Cerebellar nuclear complex (tissue), 1 donor: ENCODE data around the gene SPTSSA.
"Not testable (repeated sequence)": the region's sequence is repeated elsewhere in the genome, so short reads cannot be mapped to it uniquely, and the experiment has no call there.

Experiments used
- DNase-seq, 2 experiments: peaks; one replicate each; lab custom pipeline; 2025; lab: John Stamatoyannopoulos, UW

Gene SPTSSA

GRCh38 chr14:34426313-34427295, 35.4 kb downstream of the SPTSSA start:
- DNase-seq, result no peak

- no peak for DNase-seq
Observed at GRCh38 chr14:34425095-34425851, 36.8 kb downstream of the SPTSSA start.

GRCh38 chr14:34424488-34424887, 37.6 kb downstream of the SPTSSA start:
- DNase-seq, result no peak

- no peak for DNase-seq
Observed at GRCh38 chr14:34423445-34423844, 38.6 kb downstream of the SPTSSA start.

GRCh38 chr14:34420547-34421150, 41.4 kb downstream of the SPTSSA start:
- no peak for DNase-seq

GRCh38 chr14:34409721-34410120, 52.3 kb downstream of the SPTSSA start:
- DNase-seq, result no peak

GRCh38 chr14:34407951-34408350, 54.1 kb downstream of the SPTSSA start:
- no peak for DNase-seq

- DNase-seq, result no peak
Observed at GRCh38 chr14:34404416-34404815, 57.6 kb downstream of the SPTSSA start.

GRCh38 chr14:34403646-34404045, 58.4 kb downstream of the SPTSSA start:
- DNase-seq, result no peak

- no peak for DNase-seq
Observed at GRCh38 chr14:34398024-34398423, 64.0 kb downstream of the SPTSSA start.

GRCh38 chr14:34387974-34388516, 74.0 kb downstream of the SPTSSA start:
- no peak for DNase-seq

GRCh38 chr14:34386865-34387485, 75.1 kb downstream of the SPTSSA start:
- no peak for DNase-seq

- not testable (repeated sequence) for DNase-seq
Observed at GRCh38 chr14:34385881-34386280, 76.2 kb downstream of the SPTSSA start.

- DNase-seq, result no peak
Observed at GRCh38 chr14:34383839-34384238, 78.2 kb downstream of the SPTSSA start.
